GM18868 (cell line): ENCODE results near the gene TKFC.

ENCODE experiments used
- ATAC-seq: cut with Tn5 transposase; IDR thresholded peaks from one replicate; pipeline ENCODE4 v1.9.1; 2021; ENCODE audit warnings: mild to moderate bottlenecking, moderate library complexity; ENCODE audit not compliant: unreplicated experiment

The TKFC gene

DNA sequence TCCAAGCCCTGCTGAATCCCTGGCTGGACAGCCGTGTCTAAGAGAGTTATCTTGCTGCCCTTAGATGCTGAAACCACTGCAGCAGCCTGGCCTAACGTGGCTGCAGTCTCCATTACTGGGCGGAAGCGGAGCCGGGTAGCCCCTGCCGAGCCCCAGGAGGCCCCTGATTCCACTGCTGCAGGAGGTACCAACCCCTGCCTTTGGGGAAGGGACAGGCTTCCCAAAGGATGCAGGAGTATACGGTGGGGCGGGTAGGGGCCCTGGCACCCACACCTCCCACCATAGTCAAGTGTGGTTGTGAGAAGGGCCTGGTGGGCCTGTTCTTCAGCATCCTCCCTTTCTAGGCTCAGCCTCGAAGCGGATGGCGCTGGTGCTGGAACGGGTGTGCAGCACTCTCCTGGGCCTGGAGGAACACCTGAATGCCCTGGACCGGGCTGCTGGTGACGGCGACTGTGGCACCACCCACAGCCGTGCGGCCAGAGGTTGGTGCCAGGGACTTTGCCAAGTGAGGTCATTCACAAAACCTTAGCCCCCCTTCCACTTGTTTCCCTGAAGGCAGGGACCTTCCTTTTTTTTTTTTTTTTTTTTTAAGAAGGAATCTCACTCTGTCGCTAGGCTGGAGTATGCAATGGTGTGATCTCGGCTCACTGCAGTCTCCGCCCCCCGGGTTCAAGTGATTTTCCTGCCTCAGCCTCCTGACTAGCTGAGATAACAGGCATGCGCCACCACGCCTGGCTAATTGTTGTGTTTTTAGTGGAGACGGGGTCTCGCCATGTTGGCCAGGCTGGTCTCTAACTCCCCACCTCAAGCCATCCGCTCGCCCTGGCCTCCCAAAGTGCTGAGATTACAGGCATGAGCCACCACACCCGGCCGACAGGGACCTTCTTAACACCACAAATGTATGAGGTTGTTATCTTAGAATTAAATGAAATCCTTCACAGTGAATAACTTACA, 11.0 kb downstream of the TKFC start:
- ATAC-seq = no peak

DNA sequence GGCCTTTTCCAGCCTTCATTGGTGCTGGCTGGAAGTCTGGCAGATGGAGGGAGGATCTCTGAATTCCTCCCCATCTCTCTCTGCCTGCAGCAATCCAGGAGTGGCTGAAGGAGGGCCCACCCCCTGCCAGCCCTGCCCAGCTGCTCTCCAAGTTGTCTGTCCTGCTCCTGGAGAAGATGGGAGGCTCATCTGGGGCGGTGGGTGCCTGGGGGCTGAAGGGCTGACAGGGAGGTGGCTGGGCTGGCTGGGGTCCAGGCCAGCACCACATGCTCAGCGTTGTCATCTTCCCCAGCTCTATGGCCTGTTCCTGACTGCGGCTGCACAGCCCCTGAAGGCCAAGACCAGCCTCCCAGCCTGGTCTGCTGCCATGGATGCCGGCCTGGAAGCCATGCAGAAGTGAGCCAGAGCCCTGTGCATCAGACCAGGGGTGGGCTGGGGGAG, 12.2 kb downstream of the TKFC start:
- ATAC-seq = no peak

DNA sequence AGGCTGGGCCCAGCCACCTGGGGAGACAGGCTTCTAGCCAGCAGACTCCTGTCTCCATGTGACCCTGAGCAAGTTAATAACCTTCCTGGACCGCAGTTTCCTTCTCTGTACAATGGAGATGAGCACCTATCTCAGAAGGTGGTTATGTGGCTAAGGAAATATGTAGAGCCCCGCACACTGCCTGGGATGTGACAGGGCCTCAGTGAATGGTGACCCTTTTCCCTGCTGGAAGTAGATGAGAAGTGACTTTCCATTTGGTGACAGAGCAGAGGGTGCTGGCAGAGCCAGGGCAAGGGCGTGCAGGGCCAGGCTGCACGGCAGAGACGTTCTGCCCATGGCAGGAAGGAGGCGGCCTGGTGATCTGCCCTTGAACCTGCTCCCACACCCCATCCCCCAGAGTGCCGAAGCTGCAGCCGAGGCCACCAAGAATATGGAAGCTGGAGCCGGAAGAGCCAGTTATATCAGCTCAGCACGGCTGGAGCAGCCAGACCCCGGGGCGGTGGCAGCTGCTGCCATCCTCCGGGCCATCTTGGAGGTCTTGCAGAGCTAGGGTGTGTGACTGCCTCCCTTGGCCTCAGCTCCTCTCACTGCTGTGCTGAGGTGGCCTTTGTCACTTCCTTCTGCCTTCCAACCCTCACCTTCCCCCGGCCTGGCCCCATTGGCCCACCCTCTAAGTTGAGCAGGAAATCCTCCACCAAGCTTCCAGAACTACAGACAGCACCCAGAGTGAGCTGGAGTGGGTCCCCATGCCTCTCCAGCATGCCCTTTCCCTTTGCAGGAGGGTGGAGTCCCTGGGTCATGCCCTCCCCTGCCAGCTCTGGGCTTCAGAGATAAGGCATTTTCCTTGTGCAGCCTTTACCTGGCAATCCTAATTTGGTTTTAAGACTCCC, 13.2 kb downstream of the TKFC start:
- no peak for ATAC-seq

DNA sequence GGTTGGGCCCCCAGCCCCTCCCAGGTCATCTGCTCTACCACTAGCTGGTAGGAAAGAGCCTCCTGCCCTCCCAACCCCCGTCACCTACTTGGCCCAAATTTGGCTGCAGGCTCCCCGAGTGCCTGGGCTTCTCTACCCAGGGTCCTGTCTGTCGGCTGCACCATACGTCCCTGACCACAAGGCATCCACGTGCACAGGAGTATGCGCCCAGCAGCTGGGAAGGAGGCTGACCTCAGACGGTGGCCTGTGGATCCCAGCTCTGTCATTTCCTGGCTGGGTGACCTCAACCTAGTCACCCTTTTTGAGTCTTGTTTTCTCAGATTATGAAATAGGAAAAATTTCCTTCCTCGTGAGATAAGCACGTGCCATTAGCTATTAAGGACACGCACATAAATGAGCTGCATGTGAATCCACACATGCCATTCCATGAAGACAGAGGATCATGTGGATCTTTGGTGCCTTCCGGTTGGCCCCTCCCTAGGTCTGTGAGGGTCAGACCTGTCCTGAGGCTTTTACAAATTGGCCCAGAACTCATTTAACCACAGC, 15.0 kb downstream of the TKFC start:
- no peak for ATAC-seq

DNA sequence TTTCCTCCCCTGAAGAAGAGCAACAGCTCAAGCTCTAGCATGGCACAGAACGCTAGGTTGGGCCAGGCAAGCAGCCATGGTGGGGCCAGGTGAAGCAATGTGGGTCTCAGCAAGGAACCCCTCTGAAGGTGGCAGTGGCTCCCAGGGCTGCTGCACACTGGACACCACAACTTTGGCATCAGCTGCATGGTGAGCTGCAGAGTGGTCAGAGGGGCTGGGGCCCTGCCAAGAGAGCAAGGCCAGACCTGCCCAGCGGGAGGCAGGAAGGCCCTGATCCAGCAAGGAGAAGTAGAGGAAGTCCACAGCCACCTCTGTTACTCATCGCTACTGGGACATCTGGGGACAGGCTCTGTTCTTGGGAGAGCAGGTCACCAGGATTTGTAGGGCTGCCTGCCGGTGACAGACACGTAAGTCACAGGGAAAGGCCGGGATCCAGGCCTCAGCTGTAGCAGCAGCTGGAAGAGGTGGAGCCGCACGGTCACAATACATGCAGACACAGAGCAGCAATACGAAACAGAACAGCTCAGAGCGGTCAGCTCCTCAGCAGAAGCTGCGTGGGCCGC, 16.2 kb downstream of the TKFC start:
- ATAC-seq = no peak

DNA sequence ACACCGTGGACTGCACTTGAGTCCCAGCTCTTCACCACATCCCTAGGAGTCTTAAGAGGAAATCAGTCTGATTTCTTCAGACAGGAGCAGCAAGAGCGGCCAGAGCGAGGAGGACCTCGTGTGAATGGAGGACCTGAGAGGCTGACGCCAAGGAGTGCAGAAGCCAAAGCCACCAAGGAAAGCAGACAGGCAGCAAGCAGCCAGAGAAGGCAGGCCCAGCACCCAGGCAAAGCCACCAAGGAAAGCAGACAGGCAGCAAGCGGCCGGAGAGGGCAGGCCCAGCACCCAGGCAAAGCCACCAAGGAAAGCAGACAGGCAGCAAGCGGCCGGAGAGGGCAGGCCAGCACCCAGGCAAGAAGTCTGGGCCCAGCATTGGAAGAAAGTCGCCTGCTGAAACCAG, 16.9 kb downstream of the TKFC start:
- ATAC-seq = no peak

DNA sequence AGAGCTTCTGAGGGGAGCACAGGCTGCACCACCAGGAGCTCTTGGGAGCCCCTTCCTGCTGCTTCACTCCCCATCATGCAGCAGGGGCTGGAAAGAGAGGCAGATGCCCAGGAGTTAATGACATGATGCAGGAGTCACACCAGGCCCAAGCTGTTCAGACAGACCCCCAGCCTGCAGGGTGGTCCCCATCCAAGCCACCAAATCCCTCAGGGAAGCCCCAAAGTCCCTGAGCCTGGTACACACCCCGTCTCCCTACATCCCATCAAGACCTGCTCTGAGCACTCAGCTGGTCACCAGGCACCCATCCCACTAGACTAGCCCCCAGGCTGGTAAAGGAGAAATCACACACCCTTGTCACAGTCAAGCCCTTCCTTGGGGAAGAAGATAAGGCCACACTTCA, 17.3 kb downstream of the TKFC start:
- no peak for ATAC-seq

DNA sequence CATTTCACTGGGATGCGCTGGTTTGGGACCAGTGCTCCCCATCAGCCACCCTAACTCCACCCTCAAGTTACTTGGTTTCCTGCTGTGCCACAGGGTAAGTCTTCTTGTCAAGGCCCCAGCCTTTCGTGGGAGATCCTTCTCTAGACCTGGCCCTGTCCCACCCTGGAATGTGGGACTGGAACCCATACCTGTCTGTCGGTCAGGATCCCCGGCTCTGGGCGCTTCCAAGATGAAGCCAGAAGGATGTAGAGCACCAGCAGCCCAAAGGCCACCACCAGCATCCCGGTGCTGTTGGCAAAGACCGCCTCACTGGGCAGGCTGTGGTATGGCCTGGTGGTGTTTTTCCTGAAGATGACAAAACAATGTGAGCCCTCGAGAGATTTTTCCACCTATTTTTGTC, 17.8 kb downstream of the TKFC start:
- no peak for ATAC-seq

DNA sequence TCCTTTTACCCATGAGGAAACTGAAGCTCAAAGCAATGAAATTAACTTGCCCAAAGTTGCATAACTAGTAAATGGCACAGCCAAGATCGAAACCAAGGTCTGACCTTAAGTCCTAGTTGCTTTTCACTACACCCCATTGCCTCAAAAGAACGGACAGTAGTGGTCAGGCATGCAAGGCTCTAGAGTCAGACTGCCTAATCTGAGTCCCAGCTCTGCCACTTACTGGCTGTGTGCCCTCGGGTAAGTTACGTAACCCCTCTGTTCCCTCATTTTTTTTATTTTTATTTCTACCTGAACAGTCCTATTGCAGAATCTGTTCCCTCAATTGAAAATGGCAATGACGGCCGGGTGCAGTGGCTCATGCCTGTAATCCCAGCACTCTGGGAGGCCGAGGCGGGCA, 19.0 kb downstream of the TKFC start:
- no peak for ATAC-seq

DNA sequence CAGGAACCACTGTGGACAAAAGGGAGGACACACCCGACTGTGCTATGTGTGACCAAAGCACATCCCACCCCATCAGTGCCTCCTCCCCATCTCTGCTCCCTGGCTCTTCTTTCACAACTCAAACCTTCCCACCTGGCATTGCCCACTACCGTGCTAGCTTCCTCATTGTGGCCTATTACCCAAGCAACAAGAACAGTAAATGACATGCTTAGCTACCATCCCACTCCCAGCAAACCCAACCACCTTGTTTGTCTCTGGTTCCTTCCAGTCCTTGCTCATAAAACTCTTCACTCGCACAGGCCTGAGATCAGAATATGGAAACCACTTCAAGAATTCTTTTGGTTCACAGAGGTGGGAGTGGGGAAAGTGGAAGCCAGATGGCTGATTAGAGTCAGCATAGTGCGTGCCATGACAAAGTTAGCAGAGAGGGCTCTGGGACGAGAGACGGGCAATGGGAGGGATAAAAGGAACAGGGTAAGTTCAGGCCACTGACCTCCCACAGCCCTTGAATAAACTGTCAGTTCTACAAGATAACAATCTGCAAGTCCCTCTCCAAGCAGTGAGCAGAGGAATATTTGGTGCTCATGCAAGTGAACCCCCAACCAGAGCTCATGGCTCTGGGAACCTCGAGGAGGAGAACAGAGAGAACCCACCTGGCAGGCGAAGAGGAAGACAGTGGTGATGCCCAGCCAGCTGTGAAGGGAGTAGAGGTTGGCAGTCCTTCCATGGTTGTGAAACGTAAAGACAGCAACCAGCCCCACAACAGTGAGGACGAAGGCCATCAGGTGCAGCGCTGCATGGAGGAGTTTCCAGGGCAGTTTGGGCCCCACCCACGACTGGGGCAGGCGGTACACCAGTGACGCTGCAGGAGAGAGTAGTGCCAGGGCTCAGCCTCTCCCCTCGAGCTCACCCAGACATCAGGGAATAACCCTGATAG, 20.4 kb downstream of the TKFC start:
- no peak for ATAC-seq

DNA sequence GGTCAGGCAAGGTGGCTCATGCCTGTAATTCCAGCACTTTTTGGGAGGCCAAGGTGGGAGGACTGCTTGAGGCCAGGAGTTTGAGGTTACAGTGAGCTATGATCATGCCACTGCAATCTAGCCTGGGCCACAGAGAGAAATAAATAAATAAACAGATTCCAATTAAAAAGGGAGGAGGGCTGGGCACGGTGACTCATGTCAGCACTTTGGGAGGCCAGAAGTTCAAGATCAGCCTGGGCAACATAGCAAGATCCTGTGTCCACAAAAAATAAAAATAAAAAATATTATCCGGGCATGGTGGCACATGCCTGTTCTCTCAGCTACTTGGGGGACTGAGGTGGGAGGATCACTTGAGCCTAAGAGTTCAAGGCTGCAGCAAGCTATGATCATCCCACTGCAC, 21.2 kb downstream of the TKFC start:
- no peak for ATAC-seq

DNA sequence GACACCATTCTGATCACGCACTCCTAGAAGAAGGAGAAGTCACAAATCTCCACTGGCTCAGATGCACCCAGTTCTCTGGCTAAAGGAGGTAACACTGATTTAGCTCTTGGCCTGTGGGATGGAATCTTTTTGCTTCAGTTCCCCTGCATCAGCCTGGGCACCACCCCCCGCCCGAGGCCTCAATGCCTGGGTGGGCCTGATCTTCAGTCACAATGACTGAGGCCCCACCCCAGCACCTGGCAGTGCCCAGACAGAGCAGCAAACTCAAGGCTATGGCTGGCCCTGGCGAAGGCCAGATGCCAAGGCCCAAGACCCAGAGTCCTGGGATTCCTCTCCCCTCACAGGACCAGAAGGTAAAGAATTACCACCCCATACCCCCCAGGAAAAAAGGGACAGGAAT, 23.7 kb downstream of the TKFC start:
- no peak for ATAC-seq

DNA sequence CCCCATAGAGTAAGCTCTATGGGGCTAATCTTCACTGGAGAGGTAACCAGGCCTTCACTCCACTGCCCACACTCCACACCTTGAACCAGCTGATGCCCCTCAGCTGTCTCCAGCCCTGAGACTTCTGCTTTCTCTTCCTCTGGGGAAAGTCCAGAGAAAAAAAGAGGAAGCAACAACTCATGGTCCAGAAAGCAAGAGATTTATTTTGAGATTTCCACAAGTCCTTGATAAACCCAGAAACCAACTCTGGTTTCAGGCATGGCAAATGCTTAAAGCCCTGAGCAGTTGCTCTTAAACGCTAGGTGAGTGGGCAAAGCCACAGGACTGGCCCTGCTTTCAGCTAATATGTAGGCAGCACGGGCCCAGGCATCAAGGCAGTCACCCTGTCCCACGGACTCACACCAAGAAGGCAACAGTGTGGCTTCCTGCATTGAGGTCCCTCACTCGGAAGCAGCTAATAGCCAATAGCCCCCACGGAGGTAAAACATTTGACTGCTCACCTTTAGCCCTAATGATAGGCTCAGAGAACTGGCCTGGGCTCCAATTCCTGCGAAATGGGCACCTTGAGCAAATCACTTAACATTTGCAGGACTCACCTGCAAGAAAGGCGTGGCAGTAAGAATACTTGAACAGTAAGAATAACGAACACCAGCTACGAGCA, 24.3 kb downstream of the TKFC start:
- peak; percentile 60 for ATAC-seq

DNA sequence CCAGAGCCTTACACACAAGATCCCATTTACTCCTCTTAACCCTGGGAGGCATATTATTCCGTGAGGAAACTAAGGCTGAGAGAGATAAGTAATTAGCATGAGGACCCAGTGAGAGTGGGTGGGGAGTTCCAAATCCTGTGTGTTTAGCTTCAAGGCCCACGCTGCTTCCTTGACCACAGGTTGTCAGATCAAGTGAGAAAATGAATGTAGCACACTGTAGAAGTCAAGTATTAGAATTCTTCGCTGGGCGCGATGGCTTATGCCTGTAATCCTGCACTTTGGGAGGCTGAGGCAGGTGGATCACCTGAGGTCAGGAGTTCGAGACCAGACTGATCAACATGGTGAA, 24.8 kb downstream of the TKFC start:
- no peak for ATAC-seq

DNA sequence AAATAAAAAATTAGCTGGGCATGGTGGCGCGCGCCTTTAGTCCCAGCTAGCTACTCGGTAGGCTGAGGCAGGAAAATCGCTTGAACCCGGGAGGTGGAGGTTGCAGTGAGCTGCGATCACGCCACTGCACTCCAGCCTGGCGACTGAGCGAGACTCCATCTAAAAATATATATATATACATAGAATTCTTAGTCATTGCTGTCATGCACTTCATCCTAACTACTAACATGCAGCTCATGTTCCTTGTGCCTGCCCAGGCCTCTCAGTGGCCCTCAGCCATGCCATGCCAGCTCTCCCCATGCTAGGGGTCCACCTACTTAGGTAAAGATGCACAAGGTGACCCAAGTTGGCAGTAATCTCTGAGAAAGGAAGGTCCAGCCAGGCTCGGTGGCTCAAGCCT, 25.5 kb downstream of the TKFC start:
- no peak for ATAC-seq

DNA sequence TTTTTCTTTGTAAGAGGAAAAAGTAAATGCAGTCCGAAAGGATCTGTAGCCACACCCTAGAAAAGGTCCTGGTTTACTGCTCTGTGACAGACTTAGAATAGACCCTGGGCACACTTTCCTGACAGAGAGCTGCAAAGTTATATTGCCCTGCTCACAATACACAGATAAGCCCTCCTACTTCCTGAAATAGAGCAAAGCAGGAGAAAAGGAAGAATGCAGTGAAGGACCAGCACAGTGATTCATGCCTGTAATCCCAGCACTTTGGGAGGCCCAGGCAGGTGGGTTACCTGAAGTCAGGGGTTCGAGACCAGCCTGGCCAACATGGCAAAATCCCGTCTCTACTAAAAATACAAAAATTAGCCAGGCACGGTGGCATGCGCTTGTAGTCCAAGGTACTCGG, 26.5 kb downstream of the TKFC start:
- no peak for ATAC-seq

DNA sequence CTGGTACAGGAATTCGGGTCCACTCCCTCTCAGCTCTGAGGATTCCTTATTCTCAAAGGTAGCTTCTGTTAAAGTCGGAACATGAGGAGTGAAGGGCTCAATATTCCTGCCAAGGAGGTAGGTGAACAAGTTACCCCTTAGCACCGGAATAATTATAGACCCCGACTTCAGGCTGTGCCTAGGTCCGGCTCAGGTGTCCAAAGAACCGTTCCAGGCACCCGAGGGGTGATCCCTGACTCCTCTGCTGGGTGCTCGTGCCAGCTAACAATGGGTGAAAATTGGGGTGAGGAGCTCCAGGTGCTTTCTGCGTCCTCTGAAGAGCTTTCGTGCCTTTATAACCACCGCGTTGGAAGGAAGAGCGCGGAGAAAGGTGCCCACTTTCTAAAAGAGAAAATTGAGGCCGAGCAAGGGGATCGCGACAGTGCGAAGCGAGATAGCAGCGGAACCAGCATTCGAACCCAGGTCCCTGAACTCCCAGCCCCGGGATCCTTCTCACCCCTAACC, 28.3 kb downstream of the TKFC start:
- ATAC-seq = no peak

DNA sequence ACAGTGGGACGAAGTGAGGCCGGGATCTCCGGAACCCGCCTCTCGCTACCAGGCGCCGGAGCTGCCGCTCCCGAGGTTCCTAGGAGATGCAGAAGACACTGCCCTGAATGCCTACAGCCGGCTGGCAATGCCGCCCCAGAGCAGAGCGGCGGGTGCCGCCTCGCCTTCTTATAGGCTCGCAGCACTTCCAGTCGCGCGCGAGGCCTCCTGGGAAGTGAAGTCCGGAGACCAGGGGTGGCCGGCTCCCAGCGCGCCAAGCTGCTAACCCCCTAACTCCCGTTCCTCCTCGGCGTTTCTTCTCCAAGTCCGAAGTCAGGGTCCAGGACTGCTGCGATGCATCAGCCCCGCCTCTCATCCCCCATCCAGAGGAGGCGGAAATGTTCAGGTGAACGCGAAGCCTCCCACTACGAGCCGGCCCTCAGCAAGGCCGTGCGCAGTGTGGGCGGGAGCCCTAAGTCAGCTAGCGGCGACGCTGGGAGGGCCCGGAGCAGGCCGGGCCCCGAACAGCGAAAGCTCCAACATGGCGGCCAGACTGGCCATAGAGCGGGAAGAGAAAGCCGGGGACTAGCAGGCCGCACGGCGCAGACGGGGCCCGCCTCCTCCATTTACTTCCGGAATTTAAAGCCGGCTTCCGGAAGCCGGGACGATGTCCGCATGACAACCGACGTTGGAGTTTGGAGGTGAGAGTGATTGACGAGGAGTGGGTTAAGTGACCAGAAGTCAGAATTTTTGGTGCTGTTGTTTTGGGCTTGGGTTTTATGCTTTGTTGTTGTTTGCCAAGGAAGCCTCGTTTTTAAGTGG, 28.9 kb downstream of the TKFC start, which contains the start of the genes CYB561A3 and TMEM138:
CYB561A3 (minus strand) TSS at position 142 of the 801 bp plus-strand sequence. CDS start 5,169 bp downstream, outside the sequence.
TMEM138 (plus strand) TSS at position 634 of the 801 bp plus-strand sequence. CDS start 2,017 bp downstream, outside the sequence.
- peak; percentile 78 for ATAC-seq
